HG03575 (cell line): ENCODE data around the gene ITGA7.
"Not testable (repeated sequence)": the region's sequence is repeated elsewhere in the genome, so short reads cannot be mapped to it uniquely, and the experiment has no call there.

Source experiments
- ATAC-seq: cut with Tn5 transposase; IDR thresholded peaks from one replicate; pipeline ENCODE4 v1.9.1; 2021; ENCODE audit not compliant: unreplicated experiment, insufficient number of reproducible peaks, low FRiP score; ENCODE audit errors: extremely low read depth

ITGA7 gene

GRCh38 chr12:55659486-55660385 is 48.0 kb downstream of the ITGA7 start:
- no peak for ATAC-seq

GRCh38 chr12:55658635-55659391 is 48.9 kb downstream of the ITGA7 start:
- ATAC-seq, result no peak

- no peak for ATAC-seq
These were observed 49.5 kb downstream of the ITGA7 start for GRCh38 chr12:55658212-55658611.

GRCh38 chr12:55657212-55657611 is 50.5 kb downstream of the ITGA7 start:
- ATAC-seq, result no peak

GRCh38 chr12:55654511-55655214 is 53.0 kb downstream of the ITGA7 start:
- ATAC-seq, result no peak

GRCh38 chr12:55653031-55653430 is 54.7 kb downstream of the ITGA7 start:
- no peak for ATAC-seq

- ATAC-seq, result no peak
These were observed 55.4 kb downstream of the ITGA7 start for GRCh38 chr12:55652352-55652751.

GRCh38 chr12:55651299-55651683 is 56.4 kb downstream of the ITGA7 start:
- no peak for ATAC-seq

- ATAC-seq, result not testable (repeated sequence)
These were observed 56.9 kb downstream of the ITGA7 start for GRCh38 chr12:55650620-55651298.

- no peak for ATAC-seq
These were observed 60.7 kb downstream of the ITGA7 start for GRCh38 chr12:55647027-55647426.

- ATAC-seq, result no peak
These were observed 63.1 kb downstream of the ITGA7 start for GRCh38 chr12:55644591-55644990.

GRCh38 chr12:55642669-55643068 is 65.0 kb downstream of the ITGA7 start:
- ATAC-seq, result no peak

GRCh38 chr12:55642267-55642666 is 65.4 kb downstream of the ITGA7 start:
- no peak for ATAC-seq

- ATAC-seq, result no peak
These were observed 66.1 kb downstream of the ITGA7 start for GRCh38 chr12:55641595-55641994.

GRCh38 chr12:55637467-55637866 is 70.2 kb downstream of the ITGA7 start:
- ATAC-seq, result no peak

- no peak for ATAC-seq
These were observed 70.9 kb downstream of the ITGA7 start, which contains the start of gene OR10P1 for GRCh38 chr12:55636853-55637252. TSS of gene OR10P1 (plus strand) at chr12:55636892. CDS start at chr12:55636892, 0 bp downstream.

- ATAC-seq, result no peak
These were observed 71.5 kb downstream of the ITGA7 start for GRCh38 chr12:55636116-55636655.
